Mucosa of descending colon (tissue), 3 donors: ENCODE results near the gene ABCD3. TPM values are rescaled to one million over a fixed set of nuclear protein-coding genes. Genes with fewer than 3 reads are reported as not detected.
"Not testable (repeated sequence)": the region's sequence is repeated elsewhere in the genome, so short reads cannot be mapped to it uniquely, and the experiment has no call there.

Experiments used
- ATAC-seq: fragments of 200-7000 bp; cut with Tn5 transposase; one replicate; pipeline ENCODE4 v1.9.1; 2020; ENCODE audit warnings: mild to moderate bottlenecking, moderate library complexity
- DNase-seq, 3 donors: peaks; one replicate each; pipeline ENCODE4 v3.0.0-alpha.2; 2020
- H3K36me3 ChIP-seq: fragments of 200-600 bp; one replicate; pipeline ENCODE4 v1.8.0; 2021; ENCODE audit warnings: low read depth, mild to moderate bottlenecking
- H3K4me1 ChIP-seq: fragments of 200-600 bp; one replicate; pipeline ENCODE4 v1.8.0; 2021; ENCODE audit warnings: low read depth, mild to moderate bottlenecking
- H3K4me3 ChIP-seq: fragments of 200-600 bp; one replicate; pipeline ENCODE4 v1.8.0; 2021; ENCODE audit warnings: mild to moderate bottlenecking
- H3K9me3 ChIP-seq: fragments of 200-600 bp; one replicate; pipeline ENCODE4 v1.8.0; 2021; ENCODE audit warnings: mild to moderate bottlenecking
- intact Hi-C, 2 donors: fragments of 100-400 bp; cut with DNase I in 1 of 2; cut with micrococcal nuclease in 1 of 2; formaldehyde crosslinking; loops; one replicate each; pipeline versions ENCODE4 v1.11.0 to v1.11.1; 2022; cut with DNase I, micrococcal nuclease
- total RNA-seq, 3 donors: library from RNA; stranded (reverse); fragmentation: NEBNext Ultra II Directional in 2 of 3; extraction: Animal tissue kit (Norgen Biotek cat#: 25700) in 2 of 3; gene quantifications; one replicate each; pipeline versions ENCODE4 v1.2.1 to v1.2.4, GENCODE V29; 2021 to 2023
- TF ChIP-seq, protein P1 (sequence below): fragments of 200-600 bp; IDR thresholded peaks from one replicate; pipeline ENCODE4 v1.8.0; 2022; ENCODE audit warnings: antibody characterized with exemption, mild to moderate bottlenecking
- donor health status: DM: no; HTN: no; CAD: no; lungs with moderate emphysema.
- donor health status: DM: no; HTN: no; CAD: no.
- donor health status: DM: no; HTN: yes; CAD: no.

ABCD3 gene
- total RNA-seq, 3 donors from 2014 or later, result 67.9 to 102 (median 99.3) TPM

- Histone ChIP-seq H3K36me3 (no peaks in the 10 kb centered on the region), H3K4me1 (peaks cover 28% of the 10 kb centered on the region), H3K9me3 (no peaks in the 10 kb centered on the region), H3K4me3 (no peak overlapping the region)
- no peak for DNase-seq
- no peak for ATAC-seq
- TF ChIP-seq, protein P1, sequence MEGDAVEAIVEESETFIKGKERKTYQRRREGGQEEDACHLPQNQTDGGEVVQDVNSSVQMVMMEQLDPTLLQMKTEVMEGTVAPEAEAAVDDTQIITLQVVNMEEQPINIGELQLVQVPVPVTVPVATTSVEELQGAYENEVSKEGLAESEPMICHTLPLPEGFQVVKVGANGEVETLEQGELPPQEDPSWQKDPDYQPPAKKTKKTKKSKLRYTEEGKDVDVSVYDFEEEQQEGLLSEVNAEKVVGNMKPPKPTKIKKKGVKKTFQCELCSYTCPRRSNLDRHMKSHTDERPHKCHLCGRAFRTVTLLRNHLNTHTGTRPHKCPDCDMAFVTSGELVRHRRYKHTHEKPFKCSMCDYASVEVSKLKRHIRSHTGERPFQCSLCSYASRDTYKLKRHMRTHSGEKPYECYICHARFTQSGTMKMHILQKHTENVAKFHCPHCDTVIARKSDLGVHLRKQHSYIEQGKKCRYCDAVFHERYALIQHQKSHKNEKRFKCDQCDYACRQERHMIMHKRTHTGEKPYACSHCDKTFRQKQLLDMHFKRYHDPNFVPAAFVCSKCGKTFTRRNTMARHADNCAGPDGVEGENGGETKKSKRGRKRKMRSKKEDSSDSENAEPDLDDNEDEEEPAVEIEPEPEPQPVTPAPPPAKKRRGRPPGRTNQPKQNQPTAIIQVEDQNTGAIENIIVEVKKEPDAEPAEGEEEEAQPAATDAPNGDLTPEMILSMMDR, result no peak
- intact Hi-C loops, result no loop called here
These were observed 10.3 kb downstream of the ABCD3 start for GRCh38 chr1:94428441-94428840.

DNA sequence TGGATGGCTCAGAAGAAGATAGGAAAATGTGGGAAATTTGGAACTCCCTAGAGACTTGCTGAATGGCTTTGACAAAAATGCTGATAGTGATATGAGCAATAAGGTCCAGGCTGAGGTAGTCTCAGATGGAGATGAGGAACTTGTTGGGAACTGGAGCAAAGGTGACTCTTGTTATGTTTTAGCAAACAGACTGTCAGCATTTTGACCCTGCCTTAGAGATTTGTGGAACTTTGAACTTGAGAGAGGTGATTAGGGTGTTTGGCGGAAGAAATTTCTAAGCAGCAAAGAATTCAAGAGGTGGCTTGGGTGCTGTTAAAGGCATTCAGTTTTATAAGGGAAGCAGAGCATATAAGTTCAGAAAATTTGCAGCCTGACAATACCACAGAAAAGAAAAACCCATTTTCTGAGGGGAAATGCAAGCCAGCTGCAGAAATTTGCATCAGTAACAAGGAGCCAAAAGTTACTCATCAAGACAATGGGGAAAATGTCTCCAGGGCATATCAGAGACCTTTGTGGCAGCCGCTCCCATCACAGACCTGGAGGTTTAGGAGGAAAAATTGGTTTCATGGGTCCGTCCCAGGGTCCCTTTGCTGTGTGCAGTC, 10.8 kb downstream of the ABCD3 start:
- DNase-seq, H3K4me3 ChIP-seq, ATAC-seq, H3K9me3 ChIP-seq, intact Hi-C loops, H3K36me3 ChIP-seq: not testable (repeated sequence)
- peaks cover 30% of the 10 kb centered on the region for H3K4me1 ChIP-seq

- ATAC-seq, result peak; percentile 57
- intact Hi-C loops, H3K4me3 ChIP-seq, DNase-seq, H3K9me3 ChIP-seq, H3K36me3 ChIP-seq: not testable (repeated sequence)
- peaks cover 30% of the 10 kb centered on the region for H3K4me1 ChIP-seq
These were observed 11.9 kb downstream of the ABCD3 start for GRCh38 chr1:94430066-94430465.

GRCh38 chr1:94433866-94434265, 15.7 kb downstream of the ABCD3 start:
- ATAC-seq, result no peak
- peaks cover 7% of the 10 kb centered on the region for H3K9me3 ChIP-seq
- intact Hi-C loops, result no loop called here
- H3K36me3 ChIP-seq, result no peaks in the 10 kb centered on the region
- no peak for DNase-seq
- H3K4me3 ChIP-seq, result no peak overlapping the region
- H3K4me1 ChIP-seq, result peaks cover 19% of the 10 kb centered on the region
- TF ChIP-seq, protein P1, result no peak

DNA sequence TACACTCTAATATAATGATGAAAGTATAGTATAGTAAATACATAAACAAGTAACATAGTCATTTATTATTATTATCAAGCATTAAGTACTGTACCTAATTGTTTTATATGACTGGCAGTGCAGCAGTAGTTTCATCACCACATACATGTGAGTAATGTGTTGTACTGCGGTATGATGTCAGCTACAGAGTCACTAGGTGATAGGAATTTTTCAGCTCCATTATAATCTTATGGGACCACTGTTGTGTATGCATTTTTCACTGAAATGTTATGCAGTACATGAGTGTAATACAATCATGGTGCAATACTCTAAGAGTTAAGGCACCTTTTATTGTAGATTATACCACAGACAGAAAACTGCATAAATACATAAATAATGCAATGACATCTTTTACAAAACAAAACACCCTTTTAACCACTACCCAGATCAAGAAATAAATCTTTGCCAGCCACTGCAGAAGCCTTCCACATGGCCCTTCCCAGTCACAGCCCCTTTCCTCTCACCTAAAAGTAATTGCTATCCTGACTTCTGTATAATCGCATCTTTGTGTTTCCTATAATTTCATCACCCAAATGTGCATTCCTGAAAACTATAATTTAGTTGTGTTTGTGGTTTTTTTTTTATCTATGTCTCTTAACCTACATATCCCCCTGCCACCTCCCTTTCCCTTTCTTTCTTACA, 16.3 kb downstream of the ABCD3 start:
- Histone ChIP-seq H3K4me1 (peaks cover 19% of the 10 kb centered on the region), H3K9me3 (peaks cover 7% of the 10 kb centered on the region), H3K36me3 (no peaks in the 10 kb centered on the region), H3K4me3 (no peak overlapping the region)
- intact Hi-C loops, result no loop called here
- DNase-seq (no peak), ATAC-seq (no peak)
- TF ChIP-seq, protein P1, result no peak

GRCh38 chr1:94438692-94439276, 20.6 kb downstream of the ABCD3 start:
- peak; percentile 87 for ATAC-seq
- intact Hi-C loops, result no loop called here
- peaks cover 22% of the 10 kb centered on the region for H3K9me3 ChIP-seq
- peak in 1 of 3 donors; percentile 52 for DNase-seq
- peaks cover 16% of the 10 kb centered on the region for H3K4me1 ChIP-seq
- TF ChIP-seq, protein P1, result no peak
- no peak overlapping the region for H3K4me3 ChIP-seq
- H3K36me3 ChIP-seq, result no peaks in the 10 kb centered on the region
